HG02610 (cell line): ENCODE results near the gene TPM3.
"Not testable (repeated sequence)": the region's sequence is repeated elsewhere in the genome, so short reads cannot be mapped to it uniquely, and the experiment has no call there.

Experiments used
- ATAC-seq: cut with Tn5 transposase; IDR thresholded peaks from one replicate; pipeline ENCODE4 v1.9.1; 2021; ENCODE audit warnings: mild to moderate bottlenecking, moderate library complexity; ENCODE audit not compliant: unreplicated experiment

The TPM3 gene

DNA sequence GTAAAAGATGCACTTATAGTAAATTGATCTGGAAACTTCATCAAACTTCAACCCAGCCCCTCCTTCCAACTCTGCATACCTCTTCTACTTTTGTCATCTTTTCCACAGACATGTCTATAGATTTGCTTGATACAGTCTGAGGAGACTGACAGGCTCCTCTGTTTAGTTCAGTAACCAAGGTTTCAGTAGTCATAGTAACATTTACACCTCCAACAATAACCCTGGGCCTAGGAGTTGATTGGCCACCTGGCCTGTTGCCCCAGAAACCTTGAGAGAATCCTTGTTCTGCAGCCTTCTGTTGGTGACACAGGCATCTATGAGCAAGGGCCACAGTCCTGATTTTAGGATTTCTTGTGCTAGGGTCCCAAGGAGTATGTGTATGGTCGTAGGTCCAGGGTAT, 14.3 kb upstream of the TPM3 start, which contains the start of gene CFAP141:
Gene CFAP141 (minus strand): TSS at position 138 of the 400 bp plus-strand sequence. CDS start 26 bp downstream, at position 112.
- no peak for ATAC-seq

DNA sequence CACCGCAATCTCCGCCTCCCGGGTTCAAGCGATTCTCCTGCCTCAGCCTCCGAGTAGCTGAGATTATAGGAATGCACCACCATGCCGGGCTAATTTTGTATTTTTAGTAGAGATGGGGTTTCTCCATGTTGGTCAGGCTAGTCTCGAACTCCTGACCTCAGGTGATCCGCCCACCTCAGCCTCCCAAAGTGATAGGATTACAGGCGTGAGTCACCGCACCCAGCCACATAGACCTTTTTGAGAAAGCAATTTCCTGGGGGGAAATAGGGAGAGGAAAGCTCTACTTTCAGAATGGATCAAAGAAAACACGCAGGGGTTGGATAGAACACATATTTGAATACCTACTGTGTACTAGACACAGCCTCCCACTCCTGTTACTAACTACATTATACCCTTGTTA, 13.9 kb upstream of the TPM3 start:
- not testable (repeated sequence) for ATAC-seq

DNA sequence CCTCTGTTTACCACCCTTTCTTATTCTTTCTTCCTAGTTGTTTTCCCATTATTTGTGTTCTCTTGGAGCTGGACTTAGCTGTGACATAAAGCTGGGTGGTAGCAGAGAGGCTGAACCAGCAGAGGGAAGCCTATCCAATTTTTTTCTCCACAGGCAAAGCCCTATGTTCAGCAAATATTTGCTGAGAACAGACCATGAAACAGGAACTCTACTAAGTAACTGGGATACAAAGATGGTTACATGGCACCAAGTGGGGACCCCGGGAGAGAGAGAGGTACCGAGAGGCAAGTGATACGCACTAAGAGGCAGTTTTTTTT, 7.6 kb upstream of the TPM3 start:
- no peak for ATAC-seq

DNA sequence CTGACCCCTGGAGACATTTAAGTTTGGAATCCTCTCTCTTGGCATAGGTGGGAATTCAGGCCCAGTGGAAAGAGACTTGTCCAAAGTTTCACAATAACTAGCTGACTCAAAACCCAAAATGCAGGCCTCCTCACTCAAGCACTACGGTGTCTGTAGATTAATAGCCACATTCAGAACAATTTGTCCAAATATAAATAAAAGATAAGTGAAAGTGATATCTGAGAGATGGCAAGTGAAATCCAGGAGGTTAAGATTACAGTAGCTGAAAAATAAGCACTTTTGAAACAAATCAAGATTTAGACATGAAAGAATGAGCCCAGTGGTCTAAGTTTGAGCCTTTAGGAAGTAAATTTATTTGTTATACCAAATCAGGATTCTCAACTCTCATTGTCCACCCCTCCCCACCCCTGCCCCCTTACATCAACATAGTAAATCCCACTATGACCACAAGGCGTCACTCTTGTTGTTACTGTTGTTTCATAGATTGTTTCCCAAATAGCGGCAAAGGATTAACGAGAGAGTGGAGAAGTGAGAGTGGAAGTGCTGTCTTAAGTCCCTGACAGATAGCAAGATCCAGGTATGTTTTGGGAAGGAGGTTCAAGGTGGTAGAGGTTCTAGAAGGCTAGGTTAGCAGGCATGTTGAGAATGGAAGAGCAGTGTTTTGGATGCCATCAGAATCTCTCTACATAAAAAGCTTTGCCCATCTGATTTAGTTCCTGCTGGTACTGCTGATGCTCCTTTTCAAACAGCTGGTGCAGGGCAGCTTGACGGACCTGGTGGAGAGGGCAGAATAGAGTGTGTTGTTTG, 7.1 kb upstream of the TPM3 start:
- no peak for ATAC-seq

DNA sequence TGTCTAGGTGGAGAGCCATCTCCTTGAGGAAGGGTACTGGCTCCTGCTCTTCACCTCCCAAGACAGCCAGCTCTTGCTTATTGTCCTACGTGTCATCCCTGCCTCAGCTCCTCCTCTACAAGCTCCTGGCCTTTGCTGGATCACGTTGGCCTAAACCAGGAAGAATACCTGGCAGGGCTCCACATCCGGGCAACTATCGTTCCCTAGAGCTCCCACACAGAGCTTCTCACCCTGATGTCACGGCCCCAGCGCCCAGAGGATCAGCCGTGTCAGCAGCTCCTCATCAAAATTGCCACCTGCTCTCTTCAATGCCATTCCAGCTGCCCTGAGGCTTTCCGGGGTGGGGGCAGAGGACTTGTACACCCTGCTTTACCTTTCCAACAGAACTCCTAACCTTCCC, 1.9 kb upstream of the TPM3 start:
- ATAC-seq = no peak

DNA sequence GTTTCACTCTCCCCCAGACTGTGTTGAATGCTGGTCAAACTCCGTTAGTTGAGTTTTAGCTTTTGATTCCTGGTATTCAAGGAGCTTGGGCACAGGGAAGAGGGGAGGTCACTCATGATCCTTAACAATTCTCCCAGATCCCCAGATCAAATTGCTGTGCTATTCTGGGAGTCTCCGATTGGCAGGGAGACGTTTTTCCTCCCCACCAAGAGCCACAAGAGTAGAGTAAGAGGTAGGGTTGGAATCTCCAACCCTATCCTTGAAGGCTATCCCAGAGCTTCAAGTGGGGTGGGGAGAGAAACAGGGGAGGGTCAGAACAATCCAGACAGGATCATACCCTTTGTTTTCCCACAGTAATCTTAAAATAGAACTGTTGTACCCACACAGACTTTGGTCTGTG, 576 bp upstream of the TPM3 start:
- no peak for ATAC-seq

DNA sequence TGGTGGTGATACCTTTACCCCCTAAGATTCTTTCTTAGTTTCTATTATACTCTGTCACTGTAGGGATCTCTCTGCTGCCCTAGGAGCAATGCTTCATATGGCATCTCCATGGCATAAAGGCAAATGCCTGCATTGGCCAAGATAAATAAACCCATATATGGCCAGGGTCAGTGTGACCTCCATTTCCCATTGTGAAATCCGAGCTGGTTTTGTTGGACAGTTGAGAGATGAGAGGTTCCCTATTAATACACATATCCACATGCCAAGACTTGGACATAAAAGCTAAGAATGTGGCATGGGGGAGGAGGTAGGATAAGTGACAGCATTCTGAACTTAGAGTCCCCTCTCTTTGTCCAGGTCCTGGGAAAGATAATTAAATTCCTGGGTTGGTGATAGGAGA, 1.4 kb downstream of the TPM3 start:
- no peak for ATAC-seq

DNA sequence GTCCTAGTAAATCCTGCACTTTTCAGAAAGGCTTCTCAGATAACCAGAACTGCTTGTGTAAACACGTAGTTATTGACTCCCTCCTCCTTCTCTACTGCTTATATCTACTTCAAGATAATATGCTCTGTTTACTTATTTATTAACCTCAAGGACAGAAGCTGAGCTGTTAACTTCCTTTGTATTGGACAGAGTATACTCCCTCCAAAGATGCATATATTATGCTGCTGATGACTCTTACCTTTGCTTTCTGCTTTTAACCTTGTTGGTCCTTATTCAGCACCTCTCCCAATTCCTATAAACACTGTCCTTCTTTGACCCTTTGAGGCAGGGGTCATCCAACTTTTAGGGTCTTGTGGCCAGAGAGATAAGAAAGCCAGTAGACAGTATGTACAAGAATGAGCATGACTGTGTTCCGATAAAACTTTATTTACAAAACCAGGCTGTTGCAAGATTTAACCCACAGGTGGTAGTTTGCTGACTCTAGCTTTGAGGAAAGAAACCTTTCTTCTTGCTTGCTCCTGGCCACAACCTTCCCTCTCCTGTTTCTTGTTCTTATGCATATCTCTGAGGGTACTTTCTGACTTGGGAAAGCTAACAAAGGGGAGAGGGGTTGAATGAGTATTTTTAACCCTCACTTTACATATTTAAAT, 4.9 kb downstream of the TPM3 start:
- no peak for ATAC-seq

DNA sequence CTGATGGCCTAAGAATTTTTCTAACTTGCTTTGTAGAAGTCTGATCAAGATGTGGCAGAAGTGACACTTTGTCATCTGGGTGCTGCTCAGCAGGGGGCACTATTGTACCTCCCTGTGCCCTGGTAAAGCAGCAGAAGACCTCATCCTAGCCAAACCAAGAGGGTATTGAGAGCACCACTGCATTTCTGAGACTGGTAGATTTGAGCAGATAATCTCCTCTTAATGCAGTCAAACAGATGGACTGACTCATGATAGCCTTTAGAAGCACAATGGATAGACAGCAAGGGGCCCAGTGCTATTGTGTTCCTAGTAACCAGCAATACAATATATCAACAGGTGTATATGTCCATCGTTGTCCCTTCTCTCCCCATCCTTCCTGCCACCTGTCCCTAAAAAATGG, 5.7 kb downstream of the TPM3 start:
- ATAC-seq = no peak

DNA sequence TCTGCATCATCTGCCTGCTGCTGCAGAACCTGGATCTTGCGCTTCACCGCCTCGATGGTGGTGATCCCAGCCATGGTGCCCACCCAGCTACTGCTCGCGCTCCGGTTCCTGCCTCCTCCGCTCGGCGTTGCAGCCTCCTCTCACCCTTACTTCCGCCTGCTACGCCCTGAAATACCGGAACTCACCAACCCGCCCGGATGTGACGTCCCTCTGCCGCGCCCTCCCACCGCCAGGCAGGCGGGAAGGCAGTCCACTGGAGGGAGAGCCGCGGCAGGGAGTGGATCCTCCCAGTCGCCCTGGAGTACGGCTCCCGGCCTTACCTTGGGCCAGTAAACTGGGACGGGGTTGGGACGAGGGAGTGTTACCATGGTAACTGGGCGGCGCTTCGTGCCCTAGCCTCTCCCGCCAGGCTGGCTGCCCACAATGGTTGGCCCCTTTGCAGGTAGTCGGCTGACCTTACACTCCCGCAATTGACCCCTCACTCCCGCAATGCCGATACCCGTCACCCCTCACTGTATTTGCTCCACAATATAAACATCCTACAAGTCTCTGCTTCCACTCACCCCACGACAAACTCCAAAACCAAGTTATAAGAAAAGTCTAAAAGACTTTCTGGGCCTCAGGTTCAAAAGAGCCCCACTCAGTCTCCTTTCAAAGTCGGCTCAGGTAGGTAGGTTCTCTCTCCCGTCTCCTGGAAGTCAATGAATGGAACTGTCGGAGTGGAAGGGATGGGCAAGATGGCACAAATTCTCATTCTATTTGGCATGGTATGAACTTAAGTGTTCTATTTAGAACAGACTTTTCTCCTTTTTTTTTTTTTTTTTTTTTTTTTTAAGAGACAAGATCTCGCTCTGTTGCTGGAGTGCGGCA, 8.6 kb downstream of the TPM3 start:
- ATAC-seq = peak; percentile 75

DNA sequence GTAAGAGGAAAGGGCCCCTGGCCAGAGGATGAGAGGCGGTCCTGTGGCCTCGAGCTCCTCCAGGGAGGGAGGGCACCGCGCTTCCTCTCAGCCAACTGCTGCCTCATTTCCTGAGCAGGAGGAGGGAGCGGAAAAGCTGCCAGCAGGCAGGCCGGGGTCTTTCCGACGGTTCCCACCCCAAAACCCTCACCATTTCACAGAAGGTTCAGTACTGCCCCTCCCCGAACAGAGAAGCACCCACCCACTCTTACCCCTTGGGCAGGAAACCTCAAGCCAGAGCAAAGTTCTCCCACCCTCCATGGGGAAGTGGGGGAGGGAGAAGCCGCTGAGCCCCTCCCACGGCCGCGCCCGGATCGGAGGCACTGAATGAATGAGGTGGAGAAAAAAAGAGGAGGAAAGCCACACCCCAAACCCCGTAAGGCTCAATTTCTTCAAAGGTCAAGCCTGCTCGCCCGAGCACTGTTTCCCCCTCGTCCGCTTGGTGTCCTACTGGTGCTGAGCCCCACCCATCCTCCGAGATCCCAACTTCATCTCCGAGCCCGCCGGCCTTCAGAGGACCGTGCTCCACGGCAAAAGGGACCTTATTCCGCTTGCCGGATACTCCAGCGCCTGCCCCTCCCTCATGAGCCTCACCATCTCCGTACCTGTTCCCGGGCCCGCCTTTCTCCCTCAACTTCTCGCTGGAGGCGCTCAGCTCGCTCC, 9.4 kb downstream of the TPM3 start:
- peak; percentile 49 for ATAC-seq

DNA sequence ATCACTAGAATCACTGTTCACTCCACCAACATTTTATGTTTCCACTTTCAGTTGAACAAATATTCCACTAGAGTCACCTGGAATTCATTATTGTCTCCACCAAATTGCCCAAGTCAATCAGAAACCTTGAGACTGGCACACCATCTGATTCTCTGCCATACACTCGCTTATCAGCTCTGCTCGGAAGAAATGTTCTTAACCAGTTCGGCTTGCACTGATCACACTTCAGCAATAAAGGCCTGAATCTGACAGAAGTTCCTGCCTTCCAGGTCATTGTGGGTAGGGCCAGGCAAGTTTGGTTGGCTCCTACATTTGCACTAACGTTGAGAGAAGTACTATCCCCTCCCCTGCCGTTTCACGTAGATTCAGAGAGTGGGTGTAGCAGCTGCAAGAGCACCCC, 10.0 kb downstream of the TPM3 start:
- no peak for ATAC-seq

DNA sequence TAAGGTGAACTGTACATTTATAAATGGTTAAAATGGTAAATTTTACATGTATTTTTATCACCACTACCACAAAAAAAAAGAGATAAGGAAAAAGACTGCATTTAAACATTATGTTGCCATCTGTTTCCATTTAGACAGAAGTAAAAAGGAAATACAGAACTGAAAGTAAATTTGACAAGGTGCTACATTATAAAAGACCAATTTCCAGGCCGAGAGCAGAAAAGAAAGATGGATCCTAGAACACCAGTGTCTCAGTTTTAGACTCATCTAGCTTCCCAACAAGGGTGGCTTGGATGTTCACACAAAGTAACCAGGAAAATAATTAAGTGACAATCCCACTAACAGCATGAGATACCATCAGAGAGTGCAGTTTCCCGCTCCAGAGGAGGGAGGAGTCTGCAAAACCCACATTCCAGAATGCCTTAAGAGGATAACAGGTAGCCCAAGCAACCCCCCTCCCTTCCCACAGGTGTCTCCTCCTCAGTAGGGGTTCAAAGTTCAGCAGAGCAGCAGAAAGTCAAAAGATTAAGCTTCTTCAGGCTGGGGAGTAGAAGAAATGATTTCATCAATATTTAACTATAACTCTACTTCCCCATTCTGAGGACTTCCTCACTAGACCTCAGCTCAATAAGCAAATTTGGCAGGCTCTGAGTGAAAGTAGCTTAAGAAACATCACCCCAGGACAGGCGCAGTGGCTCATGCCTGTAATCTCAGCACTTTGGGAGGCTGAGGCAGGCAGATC, 11.8 kb downstream of the TPM3 start:
- ATAC-seq = no peak

DNA sequence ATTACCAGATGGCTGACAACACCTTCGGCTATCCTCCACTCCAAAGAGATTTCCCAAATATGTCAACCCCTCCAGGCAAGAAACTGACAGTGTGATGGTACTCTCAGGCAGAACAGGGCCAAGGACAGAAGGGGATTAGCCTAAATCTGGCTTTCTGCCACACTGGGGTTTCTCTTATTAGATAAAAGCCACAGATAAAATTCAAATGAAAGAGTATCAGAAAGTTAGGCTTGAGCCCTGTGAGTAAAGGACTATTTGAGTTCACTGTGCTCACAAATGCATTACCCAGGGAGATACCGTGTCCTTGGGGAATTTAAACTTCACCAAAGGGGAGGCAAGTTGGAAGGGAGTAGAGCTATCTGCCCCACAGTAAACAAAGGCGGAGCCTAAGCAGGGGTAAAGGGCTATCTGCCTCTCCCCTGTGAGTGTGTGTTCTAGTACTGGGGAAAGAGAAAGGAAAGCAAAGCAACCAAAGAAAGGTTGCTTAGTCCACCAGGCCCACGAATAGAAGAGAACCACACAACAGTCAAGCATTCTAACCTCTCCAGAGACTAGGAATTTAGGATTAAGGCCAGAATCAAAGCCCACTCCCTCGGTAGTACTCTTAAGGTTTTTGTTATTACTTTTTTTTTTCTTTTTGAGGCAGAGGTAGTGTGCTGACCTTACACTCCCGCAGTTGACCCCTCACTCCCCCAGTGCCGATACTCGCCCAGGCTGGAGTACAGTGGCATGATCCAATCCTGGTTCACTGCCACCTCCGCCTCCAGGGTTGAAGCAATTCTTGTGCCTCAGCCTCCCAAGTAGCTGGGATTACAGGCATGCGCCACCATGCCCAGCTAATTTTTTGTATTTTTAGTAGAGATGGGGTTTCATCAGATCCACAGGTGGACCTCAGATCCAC, 12.7 kb downstream of the TPM3 start:
- no peak for ATAC-seq

DNA sequence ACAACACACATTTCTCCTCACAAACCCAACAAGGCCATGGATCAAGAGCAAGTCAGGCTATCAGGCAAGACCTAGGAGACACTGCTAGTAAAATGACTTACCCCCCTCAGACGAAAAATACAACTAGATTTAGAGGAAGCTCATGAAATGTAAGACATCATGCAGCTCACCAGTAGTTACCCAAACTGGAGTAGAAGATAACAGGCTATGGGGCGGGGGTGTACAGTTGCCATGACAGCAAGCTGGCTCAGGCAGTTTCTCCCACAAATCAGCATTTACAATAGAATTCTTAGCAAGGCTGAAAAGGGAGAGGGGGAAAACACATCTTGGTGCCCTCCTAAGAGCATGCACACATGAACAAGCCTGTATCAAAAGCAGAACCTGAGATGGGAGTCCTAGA, 13.9 kb downstream of the TPM3 start:
- no peak for ATAC-seq

DNA sequence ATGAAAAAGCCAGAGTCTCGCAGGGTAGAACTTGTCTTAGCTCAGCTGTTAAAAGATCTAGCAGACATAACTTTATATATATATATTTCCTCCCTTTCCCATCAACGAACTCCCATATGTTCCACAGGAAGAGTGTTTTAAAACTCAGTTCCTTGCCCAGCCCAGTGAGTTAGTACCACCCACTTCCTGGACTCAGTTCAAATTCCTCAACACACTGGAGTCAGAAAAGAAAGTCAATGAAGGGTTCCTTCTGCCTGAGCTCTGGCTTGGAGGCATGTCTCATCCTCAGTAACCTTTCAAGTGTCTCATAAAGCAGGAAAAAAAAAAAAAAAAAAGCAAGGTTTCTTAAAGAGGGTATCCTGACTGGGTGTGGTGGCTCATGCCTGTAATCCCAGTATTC, 15.6 kb downstream of the TPM3 start:
- no peak for ATAC-seq

DNA sequence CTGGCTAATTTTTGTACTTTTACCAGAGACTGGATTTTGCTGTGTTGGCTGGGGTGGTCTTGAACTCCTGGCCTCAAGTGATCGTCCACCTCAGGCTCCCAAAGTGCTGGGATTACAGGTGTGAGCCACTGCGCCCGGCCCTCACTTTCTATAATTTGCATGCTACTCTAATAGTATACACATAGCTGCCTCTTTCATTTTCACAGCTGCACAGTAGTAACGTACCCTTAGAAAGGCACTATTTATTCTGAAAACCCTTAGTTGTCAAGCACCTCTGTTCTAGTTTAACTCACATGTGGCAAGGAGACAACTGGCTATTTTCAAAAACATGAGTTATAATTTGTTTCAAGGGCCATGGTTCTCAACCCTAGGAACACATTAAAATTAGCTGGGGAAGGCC, 17.2 kb downstream of the TPM3 start:
- ATAC-seq = no peak

DNA sequence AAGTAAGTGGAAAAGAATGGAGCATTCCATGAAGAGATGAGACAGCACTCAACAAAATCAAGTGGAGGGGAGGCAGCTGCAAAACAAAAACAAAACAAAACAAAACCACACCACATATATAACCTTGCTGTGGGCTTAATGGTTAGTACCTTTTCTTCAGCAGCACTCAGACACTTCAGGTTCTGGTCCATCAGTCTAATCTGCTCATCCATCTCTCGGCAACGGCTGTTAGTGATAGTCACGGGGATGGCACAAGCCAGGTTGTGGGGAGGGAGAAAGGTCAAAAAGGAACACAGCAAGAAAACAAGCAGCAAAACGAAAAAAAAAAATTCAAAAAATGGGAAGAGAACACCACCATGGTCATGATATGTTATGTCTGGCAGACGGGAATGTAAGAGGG, 20.0 kb downstream of the TPM3 start:
- ATAC-seq = no peak

DNA sequence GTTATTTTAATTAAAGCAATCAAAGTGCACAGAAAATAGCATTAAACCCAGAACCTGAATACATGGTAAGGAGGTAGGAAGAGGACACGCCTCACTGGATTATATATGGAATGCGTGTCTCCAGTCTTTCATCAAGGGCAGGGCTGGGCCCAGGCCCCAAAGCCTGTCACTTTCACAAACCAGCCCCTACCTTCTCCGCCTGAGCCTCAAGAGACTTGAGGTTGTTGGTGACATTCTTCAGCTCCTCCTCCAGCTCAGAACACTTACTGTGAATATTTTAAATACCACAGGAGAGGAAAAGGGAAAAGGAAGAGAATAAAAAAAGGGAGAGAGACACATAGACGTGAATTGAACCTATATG, 20.7 kb downstream of the TPM3 start:
- ATAC-seq = no peak
